ENCODE results near the gene PHLDB2.

DNA sequence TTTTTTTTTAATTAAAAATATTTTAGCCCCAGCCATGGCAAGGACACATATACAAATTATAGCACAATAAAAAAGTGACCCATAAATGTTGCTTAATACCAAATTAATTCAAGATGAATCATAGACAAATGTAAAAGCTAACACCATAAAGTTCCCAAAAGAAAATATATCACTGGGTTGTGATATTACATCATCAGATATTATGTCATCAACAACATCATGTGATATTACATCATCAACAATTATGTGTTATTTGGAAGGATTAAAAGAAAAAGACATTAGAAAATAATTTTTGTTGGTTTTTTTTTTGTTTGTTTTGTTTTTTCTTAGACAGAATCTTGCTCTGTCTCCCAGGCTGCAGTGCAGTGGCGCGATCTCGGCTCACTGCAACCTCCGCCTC, 85.3 kb downstream of the PHLDB2 start:
- TF ChIP-seq POLR2AphosphoS5 (IDR thresholded peaks at IDR 0.05; ENCODE audit: low read depth, low read length) (no peak), POLR2A (IDR thresholded peaks at IDR 0.05; ENCODE audit: low read depth, low read length) (no peak)

Measured in GM12891 (cell line).